Renal cortical epithelial cell (primary cell): Measurements from ENCODE around the gene HGFAC. TPM values are rescaled to one million over a fixed set of nuclear protein-coding genes. Genes with fewer than 3 reads are reported as not detected.
"Not testable (repeated sequence)": the region's sequence is repeated elsewhere in the genome, so short reads cannot be mapped to it uniquely, and the experiment has no call there.

Experiments used
- DNase-seq: peaks from one replicate; pipeline ENCODE4 v3.0.0-alpha.2; 2011; ENCODE audit warnings: low read depth
- total RNA-seq: library from RNA; depleted of rRNA; stranded (reverse); fragments of >200 nt; gene quantifications from 2 replicates; pipeline ENCODE4 v1.2.3, GENCODE V29; 2014

HGFAC gene
- total RNA-seq, 1 donor from 2014 or later = 0.25 TPM

DNA sequence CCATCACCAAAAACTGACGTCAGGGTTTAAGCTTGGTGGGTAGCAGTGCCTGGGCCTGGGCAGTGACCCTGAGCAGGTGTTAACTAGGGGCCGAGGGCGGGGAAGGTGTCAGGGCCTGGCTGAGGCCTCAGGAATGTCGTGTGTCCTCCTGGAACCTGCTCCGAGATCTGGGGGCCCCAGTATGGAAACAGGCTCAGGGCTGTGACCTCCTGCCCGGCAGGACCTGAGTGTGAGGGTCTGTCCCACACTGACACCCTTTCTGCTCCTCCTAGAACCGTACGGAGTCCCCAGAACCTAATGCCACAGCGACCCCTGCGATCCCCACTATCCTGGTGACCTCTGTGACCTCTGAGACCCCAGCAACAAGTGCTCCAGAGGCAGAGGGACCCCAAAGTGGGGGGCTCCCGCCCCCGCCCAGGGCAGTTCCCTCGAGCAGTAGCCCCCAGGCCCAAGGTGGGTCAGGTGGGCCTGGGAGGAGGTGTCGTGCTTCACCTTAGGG is 741 bp downstream of the HGFAC start:
- no peak for DNase-seq

DNA sequence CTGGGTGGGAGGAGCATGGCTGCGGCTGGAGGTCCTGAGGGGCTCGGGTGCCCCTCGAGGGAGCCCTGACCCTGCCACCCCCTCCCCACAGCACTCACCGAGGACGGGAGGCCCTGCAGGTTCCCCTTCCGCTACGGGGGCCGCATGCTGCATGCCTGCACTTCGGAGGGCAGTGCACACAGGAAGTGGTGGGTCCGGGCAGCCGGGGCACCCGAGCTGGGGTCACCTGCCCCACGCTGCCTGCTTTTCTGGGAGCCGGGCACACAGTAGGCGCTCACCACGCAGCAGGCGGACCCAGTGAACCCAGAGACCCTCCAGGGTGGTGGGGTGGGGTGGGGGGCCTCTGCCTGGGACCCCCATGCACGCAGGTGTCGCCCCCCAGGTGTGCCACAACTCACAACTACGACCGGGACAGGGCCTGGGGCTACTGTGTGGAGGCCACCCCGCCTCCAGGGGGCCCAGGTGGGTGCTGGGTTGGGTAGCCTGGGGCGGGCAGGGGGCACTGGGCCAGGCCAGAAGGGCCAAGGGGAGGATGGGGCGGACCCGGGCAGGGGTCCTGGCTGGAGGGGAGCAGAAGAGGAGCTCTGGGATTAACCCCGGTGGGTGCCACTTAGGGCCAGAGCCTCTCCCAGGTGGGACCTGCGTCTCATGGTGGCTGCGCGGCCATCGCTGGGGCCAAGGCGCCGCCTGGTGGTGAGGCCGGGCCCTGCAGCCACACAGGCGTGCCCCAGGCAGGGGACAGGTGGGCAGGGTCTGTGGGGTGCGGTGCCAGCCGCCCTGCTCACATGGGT is 1.4 kb downstream of the HGFAC start:
- DNase-seq = no peak

DNA sequence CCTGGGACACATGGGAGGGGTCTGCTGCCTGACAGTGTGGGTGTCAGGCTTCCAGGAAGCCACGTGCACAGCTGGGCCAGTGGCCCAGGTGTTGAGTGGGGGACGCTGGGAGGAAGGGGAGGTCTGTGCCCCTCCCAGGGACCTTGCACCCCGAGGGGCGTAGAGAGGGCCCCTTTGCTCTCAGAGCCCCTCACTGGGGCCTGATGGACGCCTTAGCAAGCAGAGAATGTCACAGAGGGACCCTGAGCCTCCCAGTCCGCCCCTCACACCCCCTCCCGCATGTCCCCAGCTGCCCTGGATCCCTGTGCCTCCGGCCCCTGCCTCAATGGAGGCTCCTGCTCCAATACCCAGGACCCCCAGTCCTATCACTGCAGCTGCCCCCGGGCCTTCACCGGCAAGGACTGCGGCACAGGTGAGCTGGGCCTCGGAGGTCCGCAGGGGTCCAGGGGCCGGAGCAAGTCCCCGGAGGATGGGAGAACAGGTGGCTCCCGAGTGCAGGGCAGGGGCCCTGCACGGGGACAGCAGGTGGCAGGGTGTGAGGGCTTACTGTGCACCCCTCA is 2.1 kb downstream of the HGFAC start:
- no peak for DNase-seq

DNA sequence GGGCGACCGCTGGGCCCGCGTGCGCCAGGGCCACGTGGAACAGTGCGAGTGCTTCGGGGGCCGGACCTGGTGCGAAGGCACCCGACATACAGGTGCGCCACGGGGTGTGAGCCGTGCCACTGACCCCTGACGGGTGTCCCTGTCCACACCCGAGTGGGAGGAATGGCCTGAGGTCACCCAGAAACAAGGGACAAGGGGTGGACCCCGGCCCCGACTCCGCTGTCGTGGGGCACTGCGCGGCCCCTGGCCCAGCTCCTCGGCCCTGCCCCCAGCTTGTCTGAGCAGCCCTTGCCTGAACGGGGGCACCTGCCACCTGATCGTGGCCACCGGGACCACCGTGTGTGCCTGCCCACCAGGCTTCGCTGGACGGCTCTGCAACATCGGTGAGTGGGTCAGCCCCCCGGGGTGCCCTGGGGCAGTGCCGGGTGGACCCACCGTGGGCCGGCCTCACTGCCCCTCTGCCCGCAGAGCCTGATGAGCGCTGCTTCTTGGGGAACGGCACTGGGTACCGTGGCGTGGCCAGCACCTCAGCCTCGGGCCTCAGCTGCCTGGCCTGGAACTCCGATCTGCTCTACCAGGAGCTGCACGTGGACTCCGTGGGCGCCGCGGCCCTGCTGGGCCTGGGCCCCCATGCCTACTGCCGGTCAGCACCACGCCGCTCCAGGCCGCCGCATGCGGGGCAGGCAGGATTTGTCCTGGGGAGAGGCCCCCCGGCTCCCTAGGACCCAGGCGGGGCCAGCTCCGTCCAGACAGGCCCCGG is 2.8 kb downstream of the HGFAC start:
- DNase-seq = no peak

DNA sequence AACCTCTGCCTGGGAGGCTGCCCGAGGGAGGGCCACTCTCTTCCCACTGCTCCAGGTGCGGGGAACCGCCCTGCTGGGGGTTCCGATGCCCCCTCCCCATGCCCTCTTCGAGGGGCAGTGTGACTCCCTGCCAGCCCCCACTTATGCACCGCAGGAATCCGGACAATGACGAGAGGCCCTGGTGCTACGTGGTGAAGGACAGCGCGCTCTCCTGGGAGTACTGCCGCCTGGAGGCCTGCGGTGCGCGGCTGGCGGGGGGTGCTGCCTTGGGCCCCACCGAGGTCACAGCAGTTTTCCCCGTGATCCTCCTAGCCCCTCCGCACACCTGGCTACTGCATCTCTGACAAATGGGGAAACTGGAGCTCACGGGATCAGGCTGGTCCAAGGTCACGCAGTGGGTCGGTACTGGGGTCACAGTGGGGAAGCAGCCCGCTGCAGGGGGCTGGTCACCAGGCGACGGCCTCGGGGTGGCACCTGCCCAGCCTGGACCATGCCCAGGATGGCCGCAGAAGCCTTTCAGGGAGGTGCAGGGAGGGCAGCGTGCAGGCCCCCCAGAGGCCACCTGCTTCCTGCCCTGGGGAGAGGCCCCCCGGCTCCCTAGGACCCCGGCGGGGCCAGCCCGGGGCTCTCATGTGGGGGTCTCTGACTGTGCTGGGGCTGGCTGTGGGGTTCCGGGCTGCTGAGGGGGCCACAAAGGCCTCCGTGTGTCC is 3.5 kb downstream of the HGFAC start:
- DNase-seq = no peak

DNA sequence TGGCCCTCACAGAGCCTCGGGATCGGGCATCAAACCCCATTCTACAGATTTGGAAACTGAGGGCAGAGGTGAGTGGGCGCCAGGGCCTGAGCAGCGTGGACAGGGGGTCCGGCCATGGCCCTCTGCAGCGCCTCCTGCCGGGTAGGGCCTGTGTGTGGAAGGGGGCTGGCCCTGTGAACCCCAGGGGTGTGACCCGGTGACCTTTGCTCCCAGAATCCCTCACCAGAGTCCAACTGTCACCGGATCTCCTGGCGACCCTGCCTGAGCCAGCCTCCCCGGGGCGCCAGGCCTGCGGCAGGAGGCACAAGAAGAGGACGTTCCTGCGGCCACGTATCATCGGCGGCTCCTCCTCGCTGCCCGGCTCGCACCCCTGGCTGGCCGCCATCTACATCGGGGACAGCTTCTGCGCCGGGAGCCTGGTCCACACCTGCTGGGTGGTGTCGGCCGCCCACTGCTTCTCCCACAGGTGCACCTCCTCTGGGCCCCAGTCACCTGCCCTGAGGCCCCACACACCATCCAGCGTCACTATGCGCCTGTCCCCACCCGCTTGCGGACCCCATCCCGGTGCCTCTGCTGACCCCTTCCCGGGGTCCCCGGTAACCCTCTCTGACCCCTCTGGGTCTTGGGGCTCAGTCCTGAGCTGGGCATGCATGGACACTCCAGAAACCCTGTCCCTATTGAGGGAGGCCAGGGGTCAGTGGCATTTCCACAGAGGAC is 4.2 kb downstream of the HGFAC start:
- no peak for DNase-seq

DNA sequence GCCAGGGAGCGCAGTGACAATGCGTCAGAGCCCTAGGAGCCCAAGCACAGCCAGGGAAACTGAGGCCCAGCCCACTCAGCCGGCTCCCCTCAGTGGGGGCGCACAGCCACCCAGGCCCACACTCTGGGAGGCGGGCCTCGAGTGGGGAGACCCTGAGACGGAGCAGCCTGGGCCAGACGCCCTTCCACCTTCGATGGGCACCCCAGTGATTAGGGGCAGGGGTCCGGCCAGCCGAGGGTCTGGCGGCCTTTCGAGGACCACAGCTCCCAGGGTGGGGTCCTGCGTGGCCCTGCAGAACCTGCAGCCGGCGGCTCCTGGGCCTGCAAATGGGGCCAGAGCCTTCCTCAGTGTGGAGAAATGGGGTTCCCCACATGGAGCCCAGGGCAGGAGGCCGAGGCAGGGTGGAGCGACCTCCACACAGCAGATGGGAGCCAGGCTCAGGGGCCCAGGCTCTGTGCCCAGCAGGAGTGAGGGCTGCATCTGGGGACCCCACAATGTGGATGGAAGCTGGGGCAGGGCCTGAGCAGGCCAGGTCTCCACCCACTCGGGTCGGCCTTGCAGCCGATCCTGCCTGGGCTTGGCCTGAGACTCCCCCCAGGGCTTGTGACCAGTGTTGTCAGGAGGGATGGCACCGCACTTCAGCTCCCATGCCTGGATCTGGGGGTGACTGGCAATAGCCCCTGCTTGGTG is 5.0 kb downstream of the HGFAC start:
- no peak for DNase-seq

DNA sequence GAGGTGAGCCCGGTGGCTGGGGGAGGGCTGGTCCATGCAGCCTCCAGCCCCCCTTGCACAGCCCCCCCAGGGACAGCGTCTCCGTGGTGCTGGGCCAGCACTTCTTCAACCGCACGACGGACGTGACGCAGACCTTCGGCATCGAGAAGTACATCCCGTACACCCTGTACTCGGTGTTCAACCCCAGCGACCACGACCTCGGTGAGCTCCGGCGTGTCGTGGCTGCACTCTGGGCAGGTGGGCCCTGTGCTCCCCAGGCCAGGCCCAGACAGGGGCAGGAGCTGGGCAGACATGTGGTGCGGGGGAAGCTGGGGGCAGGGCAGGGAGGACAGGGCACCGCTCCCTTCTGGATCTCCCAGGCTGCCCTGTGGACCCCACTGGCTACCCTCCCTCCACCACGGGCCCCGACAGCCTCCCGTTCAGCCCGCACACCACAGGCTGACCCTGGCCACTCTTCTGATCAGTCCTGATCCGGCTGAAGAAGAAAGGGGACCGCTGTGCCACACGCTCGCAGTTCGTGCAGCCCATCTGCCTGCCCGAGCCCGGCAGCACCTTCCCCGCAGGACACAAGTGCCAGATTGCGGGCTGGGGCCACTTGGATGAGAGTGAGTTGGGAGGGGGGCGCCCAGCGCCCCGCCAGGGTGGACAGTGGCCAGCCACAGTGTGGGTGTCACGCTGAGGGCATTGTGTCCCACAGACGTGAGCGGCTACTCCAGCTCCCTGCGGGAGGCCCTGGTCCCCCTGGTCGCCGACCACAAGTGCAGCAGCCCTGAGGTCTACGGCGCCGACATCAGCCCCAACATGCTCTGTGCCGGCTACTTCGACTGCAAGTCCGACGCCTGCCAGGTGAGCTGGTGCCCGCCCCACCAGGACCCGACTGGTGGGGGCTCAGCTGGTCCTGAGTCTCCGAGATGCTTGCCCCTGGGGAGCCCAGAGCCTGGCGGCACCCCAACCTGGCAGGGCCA is 5.9 kb downstream of the HGFAC start:
- no peak for DNase-seq

DNA sequence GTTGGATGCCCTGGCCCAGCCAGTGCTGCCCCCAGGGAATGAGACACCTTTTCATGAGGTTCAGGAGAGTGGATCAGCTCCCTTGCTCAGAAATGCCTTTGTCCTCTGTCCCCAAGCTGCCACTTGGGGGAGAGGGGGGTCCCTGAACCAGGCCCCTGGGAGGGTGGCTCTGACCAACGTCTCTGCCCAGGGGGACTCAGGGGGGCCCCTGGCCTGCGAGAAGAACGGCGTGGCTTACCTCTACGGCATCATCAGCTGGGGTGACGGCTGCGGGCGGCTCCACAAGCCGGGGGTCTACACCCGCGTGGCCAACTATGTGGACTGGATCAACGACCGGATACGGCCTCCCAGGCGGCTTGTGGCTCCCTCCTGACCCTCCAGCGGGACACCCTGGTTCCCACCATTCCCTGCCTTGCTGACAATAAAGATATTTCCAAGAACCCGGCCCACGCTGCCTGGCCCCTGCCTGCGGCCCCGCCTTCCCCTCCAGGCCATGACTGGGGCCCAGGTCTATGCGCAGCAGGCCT is 7.3 kb downstream of the HGFAC start:
- no peak for DNase-seq

DNA sequence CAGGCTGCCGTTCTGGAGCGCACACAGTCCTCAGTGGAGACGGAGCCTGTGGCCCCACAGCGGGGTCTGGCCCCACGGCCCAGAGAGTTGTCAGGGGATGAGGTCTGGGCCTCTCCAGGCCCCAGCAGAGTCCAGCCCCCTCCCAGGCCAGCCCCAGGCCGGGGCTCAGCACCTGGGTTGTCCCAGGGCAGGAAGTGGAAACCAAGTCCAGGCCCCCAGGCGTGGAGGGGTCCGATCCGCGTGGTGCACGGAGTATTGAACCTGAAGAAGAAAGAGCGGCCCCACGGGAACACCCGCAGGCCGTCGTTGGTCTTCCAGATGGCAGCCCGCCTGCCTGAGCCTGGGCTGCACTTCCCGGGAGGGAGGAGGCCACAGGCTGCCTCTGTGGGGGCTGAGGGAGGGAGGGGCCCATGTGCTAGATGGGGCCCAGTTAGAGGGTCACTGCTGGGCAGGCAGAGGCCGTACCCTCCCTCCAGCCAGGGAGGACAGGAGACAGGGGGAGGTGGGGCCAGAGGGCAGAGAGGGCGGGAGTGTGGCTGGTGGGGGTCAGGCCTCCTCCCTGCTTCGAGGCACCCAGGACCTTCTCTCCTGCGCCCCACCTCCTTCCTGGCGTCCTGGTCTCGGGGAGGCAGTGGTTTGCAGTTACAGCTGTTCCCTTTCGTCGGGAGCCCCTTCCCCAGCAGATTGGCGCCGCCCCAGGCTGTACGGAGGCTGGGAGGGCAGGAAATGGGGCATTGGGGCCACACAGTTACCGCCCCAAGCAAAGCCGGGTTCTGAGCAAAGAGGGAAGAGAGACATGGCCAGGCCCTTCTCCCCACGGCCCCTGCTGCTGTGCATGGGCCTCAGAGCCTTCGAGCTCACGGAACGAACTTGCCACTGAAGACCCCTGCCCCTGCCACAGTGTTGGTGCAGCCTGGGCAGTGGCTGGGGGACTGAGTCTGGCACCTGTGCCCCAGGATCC is 8.1 kb downstream of the HGFAC start:
- no peak for DNase-seq

DNA sequence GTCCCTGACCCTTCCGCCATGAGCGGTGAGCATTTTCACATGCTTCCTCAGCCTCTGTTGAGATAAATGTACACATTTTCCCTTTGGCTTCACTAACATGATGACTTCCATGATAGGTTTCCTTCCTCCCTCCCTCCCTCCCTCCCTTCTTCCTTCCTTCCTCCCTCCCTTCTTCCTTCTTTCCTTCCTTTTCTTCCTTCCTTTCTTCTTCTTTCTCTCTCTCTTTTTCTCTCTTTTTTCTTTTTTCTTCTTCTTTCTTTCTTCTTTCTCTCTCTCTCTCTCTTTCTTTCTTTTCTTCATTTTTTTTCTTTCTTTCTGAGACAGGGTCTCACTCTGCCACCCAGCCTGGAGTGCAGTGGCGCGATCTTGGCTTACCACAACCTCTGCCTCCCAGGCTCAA is 8.9 kb downstream of the HGFAC start:
- DNase-seq = no peak

DNA sequence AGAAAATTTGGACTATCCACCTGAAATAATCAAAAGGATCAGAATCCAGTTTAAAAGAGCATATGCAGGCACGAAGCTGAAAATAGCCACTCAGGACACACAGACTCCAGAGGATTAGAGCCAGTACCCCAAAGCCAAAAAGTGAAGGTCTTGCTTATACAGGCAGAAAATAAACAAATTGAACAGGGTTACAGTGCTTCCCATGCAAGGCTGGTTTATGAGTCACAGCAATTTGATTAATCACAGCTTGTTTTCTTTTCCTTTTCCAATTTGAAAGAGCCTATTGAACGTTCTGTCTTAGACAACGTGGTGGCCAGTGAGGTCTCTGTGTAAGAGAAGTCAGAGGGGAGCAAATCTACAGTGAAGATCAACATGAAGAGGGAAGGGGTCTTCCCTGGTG is 10.2 kb downstream of the HGFAC start:
- DNase-seq = peak; percentile 79

DNA sequence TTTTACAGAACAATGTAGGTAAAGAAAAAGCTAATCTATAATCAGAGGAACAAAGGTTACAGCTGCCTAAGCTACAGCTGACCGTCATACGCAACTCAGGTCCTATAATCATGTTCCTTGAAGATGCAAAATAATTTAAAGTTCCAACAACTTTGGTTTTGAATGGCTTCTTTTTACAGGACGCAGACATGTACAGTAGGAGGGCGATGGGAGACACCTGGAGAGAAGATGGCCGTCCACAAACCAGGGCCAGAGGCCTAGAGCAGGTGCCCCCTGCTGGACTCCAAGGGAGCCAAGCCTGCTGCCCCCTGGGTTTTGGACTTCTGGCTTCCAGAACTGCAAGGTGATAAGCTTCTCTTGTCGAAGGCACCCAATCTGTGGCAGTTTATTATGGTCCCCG is 10.6 kb downstream of the HGFAC start:
- no peak for DNase-seq

DNA sequence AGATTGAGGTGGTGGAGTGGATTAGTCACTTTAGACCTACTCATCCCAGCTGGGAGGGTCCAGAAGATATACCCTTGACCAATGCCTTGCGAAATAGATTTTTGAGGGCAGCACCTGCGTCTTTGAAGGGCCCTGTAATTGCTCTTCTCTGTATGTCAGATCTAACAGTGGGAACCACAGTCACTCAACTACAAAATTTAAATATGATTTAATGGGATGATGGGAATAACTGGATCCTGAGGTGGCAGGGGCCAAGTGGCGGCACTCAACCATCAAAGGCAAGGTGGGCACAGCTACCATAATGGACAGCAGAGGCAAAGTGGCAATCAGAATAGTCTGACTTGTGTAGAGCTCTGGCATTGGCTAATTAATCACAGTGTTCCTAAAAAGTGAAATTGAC is 13.8 kb downstream of the HGFAC start:
- not testable (repeated sequence) for DNase-seq

DNA sequence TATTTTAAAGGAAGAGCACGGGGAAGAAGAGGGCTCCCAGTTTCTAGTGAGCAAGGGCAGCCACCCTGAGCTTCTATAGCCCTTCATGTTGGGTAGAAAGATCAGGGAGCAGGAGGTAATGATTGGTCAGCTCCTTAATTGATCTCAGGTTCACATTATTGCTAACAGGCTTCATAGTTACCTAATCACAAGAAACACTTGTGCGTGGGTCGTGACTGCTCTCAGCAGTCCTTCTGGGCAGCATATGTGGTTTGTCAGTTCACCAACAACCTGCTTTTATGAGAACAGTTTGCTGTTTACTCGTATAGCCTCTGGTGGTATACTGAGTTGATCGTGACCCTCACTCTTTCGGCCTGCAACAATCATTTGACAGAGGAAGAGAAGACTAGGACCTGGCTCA is 16.6 kb downstream of the HGFAC start:
- DNase-seq = no peak

DNA sequence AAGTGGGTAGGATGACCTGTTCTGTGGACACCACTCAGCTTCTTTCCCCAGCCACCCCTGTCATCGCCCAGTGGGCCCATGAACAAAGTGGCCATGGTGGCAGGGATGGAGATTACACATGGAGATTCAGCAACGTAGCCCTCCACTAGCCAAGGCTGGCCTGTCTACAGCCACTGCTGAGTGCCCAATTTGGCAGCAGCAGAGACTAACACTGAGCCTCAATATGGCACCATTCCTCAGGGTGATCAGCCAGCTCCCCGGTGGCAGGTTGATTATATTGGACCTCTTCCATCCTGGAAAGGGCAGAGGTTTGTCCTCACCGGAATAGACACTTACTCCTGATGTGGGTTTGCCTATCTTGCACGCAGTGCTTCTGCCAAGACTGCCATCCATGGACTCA is 17.4 kb downstream of the HGFAC start:
- not testable (repeated sequence) for DNase-seq

DNA sequence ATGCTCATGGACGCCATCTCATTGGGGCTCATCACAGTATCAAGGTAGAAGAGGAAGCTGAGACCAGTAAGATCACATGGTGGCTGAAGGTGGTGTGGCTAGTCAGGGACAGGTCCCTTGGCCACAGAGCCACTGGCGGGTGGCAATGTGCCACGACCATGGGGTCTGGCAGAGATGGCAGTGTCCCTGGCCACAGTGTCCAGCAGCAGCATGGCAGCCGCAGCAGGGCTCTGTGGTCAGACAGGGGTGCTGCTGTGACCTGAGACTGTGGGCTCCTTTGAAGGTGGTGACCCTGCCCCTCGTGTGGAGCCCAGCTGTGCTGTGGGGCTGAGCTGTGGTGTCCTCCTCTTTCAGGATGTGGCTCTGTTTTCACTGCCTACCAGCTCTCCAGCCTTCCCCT is 19.2 kb downstream of the HGFAC start:
- DNase-seq = no peak
